Adrenal gland (tissue), 12 donors: ENCODE data around the gene LPAR5. TPM values are rescaled to one million over a fixed set of nuclear protein-coding genes. Genes with fewer than 3 reads are reported as not detected.
A peak's percentile ranks its signal among the peaks of the same experiment; 100 is the strongest.

Source experiments
- DNase-seq, 7 donors: peaks; one replicate each; pipeline ENCODE4 v3.0.0-alpha.2; 2019 to 2020
- H3K27ac ChIP-seq, 5 donors: fragments of 200-600 bp; sonication (generic) in 4 of 5; 1 replicate in 3 of 5; 2 replicates in 2 of 5; pipeline versions ENCODE4 v1.5.1 to v1.8.0; 2016 to 2020; ENCODE audit warnings: mild to moderate bottlenecking in 1 of 5
- H3K27me3 ChIP-seq: fragments of 200-600 bp; 2 replicates; pipeline ENCODE4 v1.8.0; 2021
- H3K36me3 ChIP-seq, 2 donors: fragments of 200-600 bp; replicated peaks in 1 of 2; 1 replicate in 1 of 2; 2 replicates in 1 of 2; pipeline versions ENCODE4 v1.5.1 to v1.8.0; 2018 to 2022
- H3K4me1 ChIP-seq, 2 donors: fragments of 200-600 bp; replicated peaks in 1 of 2; 1 replicate in 1 of 2; 2 replicates in 1 of 2; pipeline versions ENCODE4 v1.5.1 to v1.8.0; 2018 to 2021
- H3K4me3 ChIP-seq, 4 donors: fragments of 200-600 bp; sonication (generic) in 3 of 4; one replicate each; pipeline ENCODE4 v1.5.1; 2016 to 2018
- H3K9me3 ChIP-seq, 3 donors: fragments of 200-600 bp; sonication (generic) in 1 of 3; replicated peaks in 1 of 3; 1 replicate in 2 of 3; 2 replicates in 1 of 3; pipeline versions ENCODE4 v1.5.1 to v1.8.0; 2016 to 2021
- POLR2A ChIP-seq, 2 donors: fragments of 450-650 bp; IDR thresholded peaks; one replicate each; pipeline ENCODE4 v1.6.1; 2017; ENCODE audit warnings: antibody characterized with exemption in 2 of 2, mild to moderate bottlenecking in 2 of 2, moderate library complexity in 1 of 2
- WGBS, 4 donors: extraction: QIAGEN DNeasy Blood & Tissue Kit in 2 of 4; methylation state at CpG; one replicate each; pipeline versions ENCODE4 v1.1.5 to v1.1.7; 2013 to 2017; 5-methylcytosine and 5-hydroxymethylcytosine counted together
- intact Hi-C, 2 donors: fragments of 100-400 bp; cut with DNase I; formaldehyde crosslinking; loops; one replicate each; pipeline versions ENCODE4 v1.14.1 to v1.15.0; 2022 to 2023
- polyA plus RNA-seq, 3 donors: library from polyadenylated mRNA; stranded (reverse); fragments of 200-250 nt in 2 of 3; fragments of 350-450 nt in 1 of 3; fragmentation: Illumina TruSeq in 1 of 3; extraction: RNeasy Lipid Tissue Mini Kit (QIAGEN cat#74804) in 1 of 3; gene quantifications; one replicate each; pipeline ENCODE4 v1.2.3, GENCODE V29; 2013 to 2014
- total RNA-seq, 9 donors: library from RNA; depleted of rRNA in 4 of 9; stranded (reverse); fragments of >200 nt in 4 of 9; fragments of 120-200 nt in 1 of 9; fragmentation: NEBNext Ultra II Directional in 1 of 9; extraction: Animal tissue kit (Norgen Biotek cat#: 25700) in 1 of 9; gene quantifications; one replicate each; pipeline versions ENCODE4 v1.1.0 to v1.2.4, GENCODE V29; 2013 to 2023
- TF ChIP-seq, protein P1 (sequence below), 6 experiments: fragments of 450-650 bp in 4 of 6; fragments of 200-600 bp in 2 of 6; sonication (generic) in 1 of 6; IDR thresholded peaks; 1 replicate in 5 of 6; 2 replicates in 1 of 6; pipeline versions ENCODE4 v1.5.1 to v1.8.0; 2016 to 2021; ENCODE audit warnings: antibody characterized with exemption in 6 of 6, mild to moderate bottlenecking in 2 of 6, moderate library complexity in 1 of 6
- donor health status: healthy with polysubstance abuse.
- donor health status: Bipolar disorder and iron deficiency.
- donor health status: DM: yes; HTN: yes; CAD: no.
- donor health status: DM: no; HTN: no; CAD: no.
- donor health status: DM: no; HTN: no; CAD: no.
- donor health status: DM: yes; HTN: yes; CAD: no.

LPAR5 gene
- total and polyA plus RNA-seq, 12 donors: 0.28 to 11.6 (median 4.7) TPM

DNA sequence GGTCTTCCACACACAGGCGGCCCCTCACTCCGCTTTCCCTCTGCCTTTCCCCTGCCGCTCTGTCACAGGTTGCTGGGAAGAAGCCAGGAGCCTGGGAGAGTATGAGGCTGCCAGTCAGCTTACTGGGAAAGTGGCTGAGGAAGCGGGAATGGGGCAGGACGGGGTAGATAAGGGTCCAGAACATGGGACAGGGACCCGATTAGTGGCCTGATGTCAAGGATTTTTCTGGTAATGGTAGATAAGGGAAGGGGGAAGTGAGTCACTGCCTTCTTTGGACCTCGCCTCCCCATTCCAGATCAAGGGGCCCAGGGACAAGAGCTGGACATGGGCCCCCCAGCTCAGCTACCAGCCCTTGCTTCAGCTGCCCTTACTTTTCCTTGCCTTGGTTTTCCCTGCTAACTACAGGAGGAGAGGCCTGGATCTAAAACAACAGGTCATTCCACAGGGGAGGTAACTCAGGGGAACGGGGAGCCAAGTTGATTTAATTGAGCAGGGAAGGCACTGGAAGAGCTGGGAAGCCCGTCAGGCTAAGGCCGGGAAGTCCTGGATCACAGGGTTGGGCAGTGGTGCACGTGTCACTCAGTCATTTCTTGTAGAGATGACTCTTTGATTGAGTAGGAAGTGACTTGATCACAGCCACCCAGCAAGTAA, 3.5 kb upstream of the LPAR5 start:
- peak overlapping the region in 1 of 5 donors; percentile 56 for H3K27ac ChIP-seq
- intact Hi-C loops: loop anchor here in 1 of 2 donors (2.0 kb wide), 1 partner anchor 14 kb away; no protein-coding TSS in a partner anchor
- no peak for TF ChIP-seq POLR2A (IDR thresholded peaks at IDR 0.05)
- TF ChIP-seq, protein P1, sequence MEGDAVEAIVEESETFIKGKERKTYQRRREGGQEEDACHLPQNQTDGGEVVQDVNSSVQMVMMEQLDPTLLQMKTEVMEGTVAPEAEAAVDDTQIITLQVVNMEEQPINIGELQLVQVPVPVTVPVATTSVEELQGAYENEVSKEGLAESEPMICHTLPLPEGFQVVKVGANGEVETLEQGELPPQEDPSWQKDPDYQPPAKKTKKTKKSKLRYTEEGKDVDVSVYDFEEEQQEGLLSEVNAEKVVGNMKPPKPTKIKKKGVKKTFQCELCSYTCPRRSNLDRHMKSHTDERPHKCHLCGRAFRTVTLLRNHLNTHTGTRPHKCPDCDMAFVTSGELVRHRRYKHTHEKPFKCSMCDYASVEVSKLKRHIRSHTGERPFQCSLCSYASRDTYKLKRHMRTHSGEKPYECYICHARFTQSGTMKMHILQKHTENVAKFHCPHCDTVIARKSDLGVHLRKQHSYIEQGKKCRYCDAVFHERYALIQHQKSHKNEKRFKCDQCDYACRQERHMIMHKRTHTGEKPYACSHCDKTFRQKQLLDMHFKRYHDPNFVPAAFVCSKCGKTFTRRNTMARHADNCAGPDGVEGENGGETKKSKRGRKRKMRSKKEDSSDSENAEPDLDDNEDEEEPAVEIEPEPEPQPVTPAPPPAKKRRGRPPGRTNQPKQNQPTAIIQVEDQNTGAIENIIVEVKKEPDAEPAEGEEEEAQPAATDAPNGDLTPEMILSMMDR (IDR thresholded peaks at IDR 0.05): no peak
- no peaks in the 10 kb centered on the region for H3K36me3 ChIP-seq
- no peaks in the 10 kb centered on the region for H3K4me1 ChIP-seq
- no peaks in the 10 kb centered on the region for H3K9me3 ChIP-seq
- WGBS, 4 donors: 63 to 76% (median 67%) methylated on average over 11 of the region's 11 CpGs
- no peaks in the 10 kb centered on the region for H3K27me3 ChIP-seq
- no peak overlapping the region for H3K4me3 ChIP-seq
- DNase-seq: no peak

DNA sequence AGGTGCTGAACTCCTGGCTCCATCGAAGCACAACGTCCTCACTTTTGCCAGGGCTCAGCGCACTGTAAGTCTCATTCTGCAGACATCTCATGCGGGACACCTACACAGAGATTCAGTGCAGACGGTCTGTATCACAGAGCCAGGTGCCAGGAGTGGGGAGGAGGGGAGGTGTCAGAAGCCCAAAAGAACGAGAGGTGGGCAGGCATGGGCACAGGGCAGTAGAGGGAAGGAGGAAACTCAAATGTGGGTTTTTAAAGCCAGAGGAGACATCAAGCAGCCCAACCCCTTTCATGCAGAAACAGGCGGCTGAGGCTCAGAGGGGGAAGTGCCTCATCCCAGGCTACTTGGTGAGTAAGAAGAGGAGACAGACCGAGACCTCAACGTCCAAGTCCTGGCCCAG, 2.5 kb upstream of the LPAR5 start:
- Histone ChIP-seq H3K9me3 (no peaks in the 10 kb centered on the region), H3K27ac (peak overlapping the region in 1 of 5 donors; percentile 56), H3K4me1 (no peaks in the 10 kb centered on the region), H3K27me3 (no peaks in the 10 kb centered on the region), H3K36me3 (no peaks in the 10 kb centered on the region), H3K4me3 (no peak overlapping the region)
- WGBS, 4 donors: 74 to 79% (median 77%) methylated on average over 7 to 9 of the region's 9 CpGs
- intact Hi-C loops: loop anchor here in 1 of 2 donors (2.0 kb wide), 1 partner anchor 14 kb away; no protein-coding TSS in a partner anchor
- TF ChIP-seq, protein P1 (IDR thresholded peaks at IDR 0.05): no peak
- no peak for TF ChIP-seq POLR2A (IDR thresholded peaks at IDR 0.05)
- DNase-seq: peak in 1 of 7 donors; percentile 30

DNA sequence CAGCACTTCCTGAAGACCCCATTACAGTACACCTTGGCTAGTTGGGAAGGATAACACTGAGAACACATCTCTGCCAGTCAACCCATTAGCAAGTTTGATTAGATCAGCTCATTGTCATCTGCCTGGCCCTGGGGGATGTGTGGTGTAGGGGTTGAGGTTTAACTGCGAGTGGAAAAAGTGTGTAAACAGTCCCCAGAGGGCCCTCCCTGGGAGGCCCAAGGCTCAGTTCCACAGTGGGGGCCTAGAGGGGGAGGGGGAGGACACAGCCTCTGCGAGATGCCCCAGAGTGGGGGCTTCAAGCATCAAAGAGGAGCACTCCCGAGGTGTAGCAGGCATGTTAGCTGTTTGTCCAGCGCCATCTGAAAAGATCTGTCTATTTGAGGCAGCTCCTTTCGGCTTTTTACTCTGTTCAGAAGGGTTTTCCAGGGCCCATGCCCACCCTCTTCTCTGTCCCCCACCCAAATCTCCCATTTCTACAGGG, 344 bp downstream of the LPAR5 start:
- DNase-seq: no peak
- TF ChIP-seq, protein P1 (IDR thresholded peaks at IDR 0.05): no peak
- no peak for TF ChIP-seq POLR2A (IDR thresholded peaks at IDR 0.05)
- Histone ChIP-seq H3K27me3 (no peaks in the 10 kb centered on the region), H3K9me3 (no peaks in the 10 kb centered on the region), H3K4me3 (no peak overlapping the region), H3K36me3 (no peaks in the 10 kb centered on the region), H3K27ac (peak overlapping the region in 2 of 5 donors; percentile 59 to 69), H3K4me1 (peaks cover 0 to 7% of the 10 kb centered on the region in 2 donors)
- 46 to 79% (median 65%) methylated on average over 4 to 5 of the region's 5 CpGs for WGBS, 4 donors
- intact Hi-C loops: no loop called here

DNA sequence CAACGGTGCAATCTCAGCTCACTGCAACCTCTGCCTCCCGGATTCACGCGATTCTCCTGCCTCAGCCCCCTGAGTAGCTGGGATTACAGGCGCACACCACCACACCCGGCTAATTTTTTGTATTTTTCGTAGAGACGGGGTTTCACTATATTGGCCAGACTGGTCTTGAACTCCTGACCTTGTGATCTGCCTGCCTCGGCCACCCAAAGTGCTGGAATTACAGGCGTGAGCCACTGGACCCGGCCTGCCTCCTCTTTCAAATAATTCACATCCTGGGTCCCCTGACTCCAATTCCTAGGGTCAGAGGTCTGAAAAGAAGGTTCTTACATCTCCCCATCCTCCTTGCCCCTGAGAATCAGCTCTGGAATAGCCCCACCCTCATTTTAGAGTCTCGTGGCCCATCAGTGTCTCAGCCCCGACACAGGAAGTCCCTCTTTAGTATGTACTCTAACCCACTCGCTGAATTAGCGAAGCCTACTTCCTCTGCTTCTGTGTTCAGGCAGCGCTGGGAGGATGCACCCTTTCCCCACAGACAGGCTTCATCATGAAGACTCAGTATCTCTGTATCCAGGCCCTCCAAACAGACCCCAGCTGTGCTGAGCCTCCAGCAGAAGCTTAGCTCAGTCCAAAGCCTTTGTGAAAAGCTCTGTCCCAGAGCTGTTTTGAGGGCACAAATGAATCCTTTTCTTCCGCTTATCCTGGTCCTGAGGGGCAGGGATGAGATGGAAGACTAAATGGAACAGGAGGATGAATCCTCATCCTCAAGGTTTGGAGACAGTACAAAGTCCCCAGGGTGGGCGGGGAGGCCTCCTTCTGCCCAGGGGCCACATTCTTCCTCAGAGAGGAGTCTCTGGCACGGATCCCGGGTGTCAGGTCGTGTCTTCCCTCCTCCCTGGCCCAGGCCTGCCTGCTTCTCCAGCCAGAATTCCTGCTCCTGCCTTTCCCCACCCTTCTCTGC, 3.5 kb downstream of the LPAR5 start:
- H3K9me3 ChIP-seq: no peaks in the 10 kb centered on the region
- H3K27me3 ChIP-seq: no peaks in the 10 kb centered on the region
- TF ChIP-seq POLR2A (IDR thresholded peaks at IDR 0.05): no peak
- TF ChIP-seq, protein P1 (IDR thresholded peaks at IDR 0.05): no peak
- H3K4me3 ChIP-seq: no peak overlapping the region
- peak in 1 of 7 donors; percentile 36 for DNase-seq
- intact Hi-C loops: no loop called here
- peak overlapping the region in 2 of 5 donors; percentile 47 to 56 for H3K27ac ChIP-seq
- no peaks in the 10 kb centered on the region for H3K36me3 ChIP-seq
- WGBS, 4 donors: 47 to 63% (median 54%) methylated on average over 21 of the region's 21 CpGs
- H3K4me1 ChIP-seq: peaks cover 0 to 7% of the 10 kb centered on the region in 2 donors
